Nephron (organoid): ENCODE results near the gene PHF13.

Source experiments
- H3K27ac Mint-ChIP-seq, 3 experiments: 2 replicates each; pipeline ENCODE4 v1.8.0; 2020; ENCODE audit warnings: mixed read lengths in 3 of 3, mild to moderate bottlenecking in 2 of 3, moderate library complexity in 1 of 3
- H3K27me3 Mint-ChIP-seq: 2 replicates; pipeline ENCODE4 v1.8.0; 2021; ENCODE audit warnings: low read depth, mild to moderate bottlenecking, moderate library complexity, mixed read lengths
- H3K36me3 Mint-ChIP-seq: 2 replicates; pipeline ENCODE4 v1.8.0; 2020; ENCODE audit warnings: low read depth, mixed read lengths
- H3K4me1 Mint-ChIP-seq: 2 replicates; pipeline ENCODE4 v1.8.0; 2020; ENCODE audit warnings: mixed read lengths
- H3K4me3 Mint-ChIP-seq, 3 experiments: 2 replicates each; pipeline ENCODE4 v1.8.0; 2020; ENCODE audit warnings: mild to moderate bottlenecking in 3 of 3, mixed read lengths in 3 of 3, moderate library complexity in 2 of 3
- H3K9me3 Mint-ChIP-seq: 2 replicates; pipeline ENCODE4 v1.8.0; 2020; ENCODE audit warnings: mixed read lengths
- CTCF ChIP-seq, 3 experiments: fragments of 200-600 bp; sonication (generic); IDR thresholded peaks; one replicate each; pipeline ENCODE4 v1.5.0; 2021; ENCODE audit warnings: antibody characterized with exemption in 3 of 3; ENCODE audit not compliant: unreplicated experiment in 3 of 3

The PHF13 gene

DNA sequence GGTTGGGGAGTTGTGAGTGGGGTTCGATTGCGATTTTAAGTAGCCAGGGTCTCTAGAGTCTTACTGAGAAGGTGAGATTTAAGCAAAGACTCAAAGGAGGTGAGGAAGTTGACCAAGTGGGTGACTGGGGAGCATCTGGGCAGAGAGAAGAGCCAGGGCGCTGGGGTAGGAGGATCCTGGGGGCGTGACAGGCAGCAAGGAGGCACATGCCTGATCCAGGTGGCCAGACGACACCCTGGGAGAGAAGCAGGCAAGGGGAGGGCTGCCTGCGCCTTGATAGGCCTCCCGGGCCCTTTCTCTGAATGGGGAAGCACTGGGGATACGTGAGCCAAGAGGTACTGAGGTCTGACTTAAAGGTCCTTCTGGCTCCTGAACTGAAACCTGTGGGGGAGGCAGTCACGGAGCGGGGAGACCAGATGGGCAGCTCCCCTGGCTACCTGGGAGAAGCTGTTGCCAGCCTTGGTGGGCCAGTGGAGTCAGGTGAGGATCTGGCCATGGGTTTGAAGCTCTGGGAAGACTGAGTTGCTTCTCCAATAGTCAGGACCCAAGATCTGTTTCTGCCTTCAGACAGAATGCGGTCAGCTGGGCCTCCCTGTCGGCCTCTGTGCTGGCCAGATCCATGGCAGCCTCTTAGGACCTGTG is 28.3 kb upstream of the PHF13 start:
- TF ChIP-seq CTCF (IDR thresholded peaks at IDR 0.05; ENCODE audit: unreplicated experiment in 3 of 3), result no peak
- Mint-ChIP-seq H3K9me3 (no peaks in the 10 kb centered on the region), H3K4me3 (no peak overlapping the region)

GRCh38 chr1:6585841-6586240 is 27.7 kb upstream of the PHF13 start:
- Mint-ChIP-seq H3K4me1 (peaks cover 12% of the 10 kb centered on the region), H3K4me3 (no peak overlapping the region), H3K36me3 (peaks cover 4% of the 10 kb centered on the region), H3K9me3 (no peaks in the 10 kb centered on the region), H3K27ac (no peak overlapping the region), H3K27me3 (no peaks in the 10 kb centered on the region)
- no peak for TF ChIP-seq CTCF (IDR thresholded peaks at IDR 0.05; ENCODE audit: unreplicated experiment in 3 of 3)

More for the DNA sequence above, 28.3 kb upstream of the PHF13 start:
- Mint-ChIP-seq H3K27ac (no peak overlapping the region), H3K27me3 (no peaks in the 10 kb centered on the region), H3K36me3 (peaks cover 4% of the 10 kb centered on the region), H3K4me1 (peaks cover 17% of the 10 kb centered on the region)

GRCh38 chr1:6586404-6586816 is 27.1 kb upstream of the PHF13 start:
- no peak for TF ChIP-seq CTCF (IDR thresholded peaks at IDR 0.05; ENCODE audit: unreplicated experiment in 3 of 3)

DNA sequence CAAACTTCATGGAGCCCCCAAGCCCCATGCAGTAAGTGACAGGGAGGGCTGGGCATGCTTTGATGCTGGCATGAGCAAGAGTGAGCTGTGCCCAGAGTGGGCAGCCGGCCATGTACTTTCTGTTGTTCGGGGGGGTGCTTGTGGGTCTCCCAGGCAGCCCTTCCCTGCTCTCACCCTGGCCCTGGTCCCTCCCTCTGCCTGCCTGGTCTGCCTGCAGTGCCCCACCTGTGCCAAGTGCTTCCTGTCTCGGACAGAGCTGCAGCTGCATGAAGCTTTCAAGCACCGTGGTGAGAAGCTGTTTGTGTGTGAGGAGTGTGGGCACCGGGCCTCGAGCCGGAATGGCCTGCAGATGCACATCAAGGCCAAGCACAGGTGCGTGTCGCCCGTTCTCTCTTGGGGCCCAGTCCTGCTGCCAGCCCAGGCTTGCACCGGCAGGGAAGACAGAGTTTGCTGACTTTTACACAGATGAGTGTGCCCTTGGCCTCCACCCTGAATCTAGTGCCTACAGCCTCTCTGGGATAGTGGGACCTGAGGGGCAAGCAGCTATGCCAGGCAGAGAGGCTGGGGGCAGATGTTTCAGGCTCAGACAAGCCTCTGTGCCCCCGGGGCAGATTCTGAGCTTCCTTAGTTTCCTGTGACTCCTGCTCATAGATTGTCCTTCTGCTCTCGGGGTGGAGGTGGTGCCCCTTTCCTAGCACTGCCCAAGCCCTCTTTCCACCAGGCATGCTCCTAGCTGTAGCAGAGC is 26.1 kb upstream of the PHF13 start:
- peaks cover 2% of the 10 kb centered on the region for H3K4me1 Mint-ChIP-seq
- H3K9me3 Mint-ChIP-seq, result no peaks in the 10 kb centered on the region
- peaks cover 4% of the 10 kb centered on the region for H3K36me3 Mint-ChIP-seq
- no peak for TF ChIP-seq CTCF (IDR thresholded peaks at IDR 0.05; ENCODE audit: unreplicated experiment in 3 of 3)
- H3K27me3 Mint-ChIP-seq, result no peaks in the 10 kb centered on the region
- no peak overlapping the region for H3K27ac Mint-ChIP-seq
- no peak overlapping the region for H3K4me3 Mint-ChIP-seq

More at GRCh38 chr1:6586404-6586816, 27.1 kb upstream of the PHF13 start:
- Mint-ChIP-seq H3K36me3 (peaks cover 4% of the 10 kb centered on the region), H3K27ac (no peak overlapping the region), H3K9me3 (no peaks in the 10 kb centered on the region), H3K4me1 (peaks cover 8% of the 10 kb centered on the region), H3K4me3 (no peak overlapping the region), H3K27me3 (no peaks in the 10 kb centered on the region)

GRCh38 chr1:6588128-6588892 is 25.2 kb upstream of the PHF13 start:
- Mint-ChIP-seq H3K27me3 (no peaks in the 10 kb centered on the region), H3K9me3 (no peaks in the 10 kb centered on the region), H3K4me1 (no peaks in the 10 kb centered on the region), H3K4me3 (no peak overlapping the region), H3K27ac (no peak overlapping the region), H3K36me3 (peaks cover 4% of the 10 kb centered on the region)
- no peak for TF ChIP-seq CTCF (IDR thresholded peaks at IDR 0.05; ENCODE audit: unreplicated experiment in 3 of 3)
